Thyroid gland (tissue), 4 donors: ENCODE results near the gene MEX3D.

Source experiments
- POLR2A ChIP-seq, 2 donors: fragments of 450-650 bp; IDR thresholded peaks; one replicate each; pipeline ENCODE4 v1.6.1; 2017; ENCODE audit warnings: antibody characterized with exemption in 2 of 2, mild to moderate bottlenecking in 2 of 2, moderate library complexity in 1 of 2
- TF ChIP-seq, protein P1 (sequence below), 6 experiments: fragments of 200-600 bp in 3 of 6; fragments of 450-650 bp in 3 of 6; sonication (generic) in 3 of 6; IDR thresholded peaks; one replicate each; pipeline ENCODE4 v1.5.1; 2016 to 2019; ENCODE audit warnings: antibody characterized with exemption in 6 of 6, mild to moderate bottlenecking in 2 of 6, inconsistent platforms in 1 of 6, moderate library complexity in 1 of 6

DNA sequence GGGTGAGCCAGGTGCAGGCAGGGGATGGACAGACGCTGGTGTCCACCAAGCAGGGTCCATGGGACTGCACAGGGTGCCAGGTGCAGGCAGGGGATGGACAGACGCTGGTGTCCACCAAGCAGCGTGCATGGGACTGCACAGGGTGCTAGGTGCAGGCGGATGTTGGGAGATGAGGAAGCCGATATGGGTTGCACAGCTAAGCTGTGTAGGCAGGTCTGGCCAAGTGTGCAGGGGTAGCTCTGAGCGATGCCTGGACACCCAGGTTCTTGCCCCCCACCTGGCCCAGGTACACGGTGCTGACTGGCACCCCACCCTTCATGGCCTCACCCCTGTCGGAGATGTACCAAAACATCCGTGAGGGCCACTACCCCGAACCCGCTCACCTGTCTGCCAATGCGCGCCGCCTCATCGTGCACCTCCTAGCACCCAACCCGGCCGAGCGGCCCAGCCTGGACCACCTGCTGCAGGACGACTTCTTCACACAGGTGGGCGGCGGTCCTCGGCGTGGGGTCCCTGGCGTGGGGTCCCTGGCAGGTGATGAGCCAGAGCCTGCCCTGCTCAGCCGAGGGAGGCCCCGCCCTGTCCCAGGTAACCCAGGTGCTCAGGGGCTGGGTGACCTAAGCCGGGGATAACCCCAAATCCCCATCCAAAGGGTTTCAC is 40.3 kb downstream of the MEX3D start:
- TF ChIP-seq, protein P1, sequence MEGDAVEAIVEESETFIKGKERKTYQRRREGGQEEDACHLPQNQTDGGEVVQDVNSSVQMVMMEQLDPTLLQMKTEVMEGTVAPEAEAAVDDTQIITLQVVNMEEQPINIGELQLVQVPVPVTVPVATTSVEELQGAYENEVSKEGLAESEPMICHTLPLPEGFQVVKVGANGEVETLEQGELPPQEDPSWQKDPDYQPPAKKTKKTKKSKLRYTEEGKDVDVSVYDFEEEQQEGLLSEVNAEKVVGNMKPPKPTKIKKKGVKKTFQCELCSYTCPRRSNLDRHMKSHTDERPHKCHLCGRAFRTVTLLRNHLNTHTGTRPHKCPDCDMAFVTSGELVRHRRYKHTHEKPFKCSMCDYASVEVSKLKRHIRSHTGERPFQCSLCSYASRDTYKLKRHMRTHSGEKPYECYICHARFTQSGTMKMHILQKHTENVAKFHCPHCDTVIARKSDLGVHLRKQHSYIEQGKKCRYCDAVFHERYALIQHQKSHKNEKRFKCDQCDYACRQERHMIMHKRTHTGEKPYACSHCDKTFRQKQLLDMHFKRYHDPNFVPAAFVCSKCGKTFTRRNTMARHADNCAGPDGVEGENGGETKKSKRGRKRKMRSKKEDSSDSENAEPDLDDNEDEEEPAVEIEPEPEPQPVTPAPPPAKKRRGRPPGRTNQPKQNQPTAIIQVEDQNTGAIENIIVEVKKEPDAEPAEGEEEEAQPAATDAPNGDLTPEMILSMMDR (IDR thresholded peaks at IDR 0.05): no peak
- no peak for TF ChIP-seq POLR2A (IDR thresholded peaks at IDR 0.05)
